HEK293T (cell line): ENCODE measurements around the gene SLC25A33.
A peak's percentile ranks its signal among the peaks of the same experiment; 100 is the strongest.

Experiments
- BHLHE40 ChIP-seq: fragments of 450-650 bp; IDR thresholded peaks from 2 replicates; pipeline ENCODE4 v1.6.1; 2016; ENCODE audit warnings: mild to moderate bottlenecking, moderate library complexity, borderline replicate concordance
- CTBP1 ChIP-seq: fragments of 450-650 bp; IDR thresholded peaks from 2 replicates; pipeline ENCODE4 v1.6.1; 2016; ENCODE audit warnings: borderline replicate concordance
- ELF4 ChIP-seq: fragments of 450-650 bp; IDR thresholded peaks from 2 replicates; pipeline ENCODE4 v1.6.1; 2017; ENCODE audit warnings: antibody characterized with exemption
- FOXK2 ChIP-seq: fragments of 450-650 bp; IDR thresholded peaks from 2 replicates; pipeline ENCODE4 v1.6.1; 2016; ENCODE audit warnings: mild to moderate bottlenecking
- HDGF ChIP-seq: fragments of 450-650 bp; IDR thresholded peaks from 2 replicates; pipeline ENCODE4 v1.6.1; 2017; ENCODE audit warnings: antibody characterized with exemption, borderline replicate concordance
- LEF1 ChIP-seq: fragments of 450-650 bp; IDR thresholded peaks from 2 replicates; pipeline ENCODE4 v1.6.1; 2017; ENCODE audit warnings: mild to moderate bottlenecking, borderline replicate concordance
- NFRKB ChIP-seq: fragments of 450-650 bp; IDR thresholded peaks from 2 replicates; pipeline ENCODE4 v1.6.1; 2016; ENCODE audit warnings: mild to moderate bottlenecking, moderate library complexity
- PKNOX1 ChIP-seq: fragments of 450-650 bp; IDR thresholded peaks from 2 replicates; pipeline ENCODE4 v1.6.1; 2016
- SP1 ChIP-seq: fragments of 450-650 bp; IDR thresholded peaks from 2 replicates; pipeline ENCODE4 v1.6.1; 2017
- SUZ12 ChIP-seq: fragments of 450-650 bp; IDR thresholded peaks from 2 replicates; pipeline ENCODE4 v1.6.1; 2016; ENCODE audit warnings: mild to moderate bottlenecking
- TARDBP ChIP-seq: fragments of 450-650 bp; IDR thresholded peaks from 2 replicates; pipeline ENCODE4 v1.6.1; 2016
- ZNF384 ChIP-seq: fragments of 450-650 bp; IDR thresholded peaks from 2 replicates; pipeline ENCODE4 v1.6.1; 2016

- TF ChIP-seq CTBP1, result no peak
- no peak for TF ChIP-seq SP1
- no peak for TF ChIP-seq SUZ12
- no peak for TF ChIP-seq TARDBP
- TF ChIP-seq HDGF, result 0 out of 2 replicates have a peak, but pooled peaks have one; percentile 27
- TF ChIP-seq BHLHE40, result no peak
- TF ChIP-seq LEF1, result no peak
- no peak for TF ChIP-seq PKNOX1
- TF ChIP-seq FOXK2, result no peak
- TF ChIP-seq NFRKB, result no peak
- TF ChIP-seq ZNF384, result no peak
- no peak for TF ChIP-seq ELF4
These were observed 548 bp upstream of the SLC25A33 start for GRCh38 chr1:9538669-9539164.
